Measurements from ENCODE around the gene LPAR4.
"Not testable (repeated sequence)": the region's sequence is repeated elsewhere in the genome, so short reads cannot be mapped to it uniquely, and the experiment has no call there.

LPAR4 gene

GRCh38 chrX:78801522-78801921 lies 54.0 kb downstream of the LPAR4 start:
- no peak for DNase-seq (ENCODE audit: extremely low spot score)
- ChIA-PET POLR2A (no interaction called here), CTCF (no interaction called here)
- TF ChIP-seq HDGF (IDR thresholded peaks at IDR 0.05; ENCODE audit: borderline replicate concordance) (no peak), LEF1 (IDR thresholded peaks at IDR 0.05; ENCODE audit: borderline replicate concordance) (no peak)

- CTCF ChIA-PET; POLR2A ChIA-PET; DNase-seq (ENCODE audit: extremely low spot score): not testable (repeated sequence)
Observed at GRCh38 chrX:78802526-78802925, 55.0 kb downstream of the LPAR4 start.

Measured in HEK293T (cell line).